Inflammatory macrophage treated with lipopolysaccharide for 1 hour (primary cell): Measurements from ENCODE around the gene CCL22.
A peak's percentile ranks its signal among the peaks of the same experiment; 100 is the strongest.
"Not testable (repeated sequence)": the region's sequence is repeated elsewhere in the genome, so short reads cannot be mapped to it uniquely, and the experiment has no call there.

ENCODE experiments used
- DNase-seq, 2 donors: peaks; one replicate each; pipeline ENCODE4 v3.0.0-alpha.2; 2020 to 2022

CCL22 gene

GRCh38 chr16:57348327-57348726, 10.3 kb upstream of the CCL22 start:
- peak; percentile 75 to 76 for DNase-seq

DNA sequence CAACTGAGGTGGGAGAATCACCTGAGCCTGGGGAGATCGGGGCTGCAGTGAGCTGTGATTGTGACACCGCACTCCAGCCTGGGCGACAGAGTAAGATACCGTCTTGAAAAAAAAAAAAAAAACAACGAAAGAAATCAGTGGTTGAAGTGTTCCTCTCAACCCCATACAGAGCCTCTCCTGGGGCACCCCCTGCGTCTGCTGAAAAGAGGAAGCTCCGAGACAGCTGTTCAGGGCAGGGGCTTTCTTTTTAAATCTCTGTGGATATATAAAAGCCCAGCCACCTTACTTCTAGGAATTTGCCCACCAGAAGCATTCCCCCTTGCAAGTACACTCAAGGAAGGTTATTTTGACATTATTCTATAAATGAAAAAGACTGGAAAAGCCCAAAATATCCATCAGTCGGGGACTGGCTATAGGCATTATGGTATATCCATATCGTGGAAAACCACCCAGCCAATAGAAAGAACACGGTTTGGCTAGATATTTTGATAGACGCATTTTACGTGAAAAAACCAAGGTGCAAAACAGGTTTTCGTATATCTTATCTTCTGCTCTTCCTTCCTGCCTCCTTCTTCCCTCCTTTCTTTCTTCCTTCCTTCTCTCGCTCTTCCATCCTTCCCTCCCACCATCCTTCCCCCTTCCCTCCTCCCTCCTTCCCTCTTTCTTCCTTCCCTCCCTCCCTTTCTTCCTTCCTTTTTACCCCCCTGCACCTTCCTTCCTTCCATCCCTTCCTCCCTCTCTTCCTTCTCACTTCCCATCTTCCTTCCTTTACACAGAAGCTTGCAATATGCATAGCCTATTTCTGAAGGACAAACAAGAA, 9.2 kb upstream of the CCL22 start:
- DNase-seq, result peak; percentile 74 to 85

GRCh38 chr16:57352636-57353047, 5.9 kb upstream of the CCL22 start:
- no peak for DNase-seq

- no peak for DNase-seq
Observed at GRCh38 chr16:57354311-57354710, 4.3 kb upstream of the CCL22 start.

- DNase-seq, result no peak
Observed at GRCh38 chr16:57355898-57356414, 2.6 kb upstream of the CCL22 start.

- no peak for DNase-seq
Observed at GRCh38 chr16:57356547-57356946, 2.0 kb upstream of the CCL22 start.

- peak; percentile 79 to 94 for DNase-seq
Observed at GRCh38 chr16:57357330-57358085, 1.1 kb upstream of the CCL22 start.

- peak; percentile 40 to 91 for DNase-seq
Observed at GRCh38 chr16:57358086-57358420, 530 bp upstream of the CCL22 start.

GRCh38 chr16:57360321-57360935, 1.8 kb downstream of the CCL22 start:
- no peak for DNase-seq

GRCh38 chr16:57361404-57361803, 2.8 kb downstream of the CCL22 start:
- no peak for DNase-seq

- DNase-seq, result peak in 1 of 2 donors; percentile 37
Observed at GRCh38 chr16:57364143-57364542, 5.6 kb downstream of the CCL22 start.

GRCh38 chr16:57366544-57367040, 8.0 kb downstream of the CCL22 start:
- DNase-seq, result peak in 1 of 2 donors; percentile 86

GRCh38 chr16:57367116-57367752, 8.7 kb downstream of the CCL22 start:
- peak in 1 of 2 donors; percentile 68 for DNase-seq

DNA sequence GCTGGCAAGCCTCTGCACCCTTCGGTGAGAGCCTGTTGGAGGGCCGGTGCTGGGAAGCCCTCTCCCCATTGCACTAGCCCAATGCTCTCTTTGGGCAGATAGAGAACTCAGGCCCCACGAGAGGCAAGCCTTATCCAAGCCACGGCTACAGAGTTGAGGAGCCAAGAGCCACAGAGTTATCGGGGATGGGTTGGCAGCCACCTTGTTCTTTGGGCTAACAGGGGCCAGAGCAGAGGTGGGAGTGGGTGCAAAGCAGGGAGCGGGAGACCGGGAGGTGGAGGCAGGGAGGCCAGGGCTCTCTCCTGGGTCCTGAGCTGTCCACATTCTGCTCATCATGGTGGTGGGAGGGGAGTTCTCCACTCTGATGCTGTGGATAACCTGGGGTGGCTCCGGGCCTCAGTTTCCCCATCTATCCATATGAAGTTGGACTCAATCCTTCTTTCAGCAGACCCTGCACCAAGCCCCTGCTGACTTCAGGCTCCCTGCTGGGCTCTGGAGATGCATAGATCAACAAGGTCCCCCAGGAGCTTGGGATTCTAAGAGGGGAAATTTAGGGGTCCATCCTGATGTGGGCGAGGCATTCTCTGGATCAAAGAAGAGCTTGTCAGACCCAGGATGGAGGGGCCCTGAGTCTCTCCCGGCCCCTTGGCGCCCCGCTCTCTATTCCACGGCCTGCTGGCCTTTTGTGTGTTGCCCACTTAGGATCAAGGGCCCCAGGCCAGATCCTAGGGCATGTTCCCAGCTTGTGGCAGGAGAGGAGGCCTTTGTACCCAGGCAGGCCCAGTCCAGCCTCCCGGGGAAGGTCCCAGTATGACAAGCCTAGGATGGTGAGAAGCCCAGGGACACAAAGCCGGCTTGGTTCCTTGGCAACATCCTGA, 13.2 kb downstream of the CCL22 start:
- DNase-seq, result no peak

DNA sequence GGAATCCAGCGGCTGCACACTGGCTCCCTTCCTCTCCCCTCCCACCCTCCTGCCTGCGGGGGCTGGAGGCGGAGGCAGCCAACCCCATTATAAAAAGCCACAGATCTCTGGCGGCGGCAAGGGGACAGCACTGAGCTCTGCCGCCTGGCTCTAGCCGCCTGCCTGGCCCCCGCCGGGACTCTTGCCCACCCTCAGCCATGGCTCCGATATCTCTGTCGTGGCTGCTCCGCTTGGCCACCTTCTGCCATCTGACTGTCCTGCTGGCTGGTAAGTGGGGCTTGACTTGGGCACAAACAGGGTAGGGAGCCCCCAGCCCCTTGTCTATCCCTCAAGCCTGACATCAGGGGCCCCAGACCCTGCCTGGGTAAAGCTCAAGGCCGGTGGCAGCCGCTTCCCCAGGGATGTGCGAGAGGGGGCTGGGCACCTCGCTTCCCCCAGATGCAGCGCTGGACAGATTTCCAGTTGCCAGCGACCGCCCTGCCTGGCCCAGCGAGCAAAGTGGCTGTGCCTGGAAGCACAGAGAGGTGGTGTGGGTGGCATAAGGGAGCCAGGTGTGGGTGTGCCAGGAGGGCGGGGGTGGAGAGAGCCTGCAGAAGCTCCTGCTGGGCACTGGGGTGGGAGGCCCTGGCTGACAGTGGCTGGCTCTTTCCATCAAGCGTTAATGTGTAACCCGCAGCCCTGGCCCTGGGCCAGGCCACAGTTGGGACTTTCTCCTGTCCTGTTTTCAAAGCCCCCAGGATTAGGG, 14.0 kb downstream of the CCL22 start, which contains the start of gene CX3CL1:
Gene CX3CL1 (plus strand): TSS at position 119 of the 745 bp plus-strand sequence. CDS start 79 bp downstream, at position 198.
- no peak for DNase-seq

DNA sequence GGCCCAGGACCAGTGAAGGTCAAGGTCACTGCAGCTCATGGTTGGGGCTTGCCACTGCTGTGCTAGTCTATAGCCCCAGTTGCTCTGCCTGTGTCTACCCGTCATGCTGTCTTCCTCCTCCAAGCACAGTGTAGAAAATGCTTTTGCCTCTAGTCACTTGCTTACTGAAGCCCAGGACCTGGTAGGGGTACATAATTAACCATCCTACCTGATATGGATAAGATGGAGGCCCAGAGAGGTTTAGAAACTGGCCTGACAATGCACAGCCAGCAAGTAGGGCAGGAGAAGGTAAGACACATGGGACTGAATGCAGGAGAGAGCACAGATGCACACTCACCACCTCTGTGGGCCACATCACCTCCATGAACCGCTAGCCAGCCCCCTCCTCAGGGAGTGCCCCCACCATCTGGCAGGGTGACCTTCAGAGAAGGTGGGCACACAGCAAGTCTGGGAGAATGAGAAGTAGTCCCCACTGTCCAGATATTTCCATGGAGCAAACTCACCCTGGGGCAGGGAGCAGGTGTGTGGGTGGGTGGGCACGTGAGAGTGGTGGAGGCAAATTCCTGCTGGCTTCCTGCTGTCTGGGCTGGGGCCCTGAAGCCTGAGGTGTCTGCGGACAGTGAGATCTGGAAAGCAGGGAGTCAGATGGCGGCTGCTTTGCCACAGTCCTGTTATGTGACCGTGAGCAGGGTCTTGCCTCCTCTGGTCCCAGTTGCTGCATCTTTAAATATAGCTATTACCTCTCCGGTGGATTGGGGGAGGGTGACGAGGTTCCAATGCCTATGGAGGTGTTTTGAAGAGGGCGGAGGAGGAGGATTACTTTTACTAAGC, 14.7 kb downstream of the CCL22 start:
- DNase-seq, result no peak

GRCh38 chr16:57374067-57374534, 15.5 kb downstream of the CCL22 start:
- no peak for DNase-seq

GRCh38 chr16:57374925-57375465, 16.4 kb downstream of the CCL22 start:
- DNase-seq, result not testable (repeated sequence)

- no peak for DNase-seq
Observed at GRCh38 chr16:57376313-57376818, 17.8 kb downstream of the CCL22 start.
